IPS-18c (cell line): ENCODE measurements around the gene NSMCE1.

Experiments
- H3K4me3 ChIP-seq: 2 replicates; pipeline ENCODE4 v1.7.0; 2013; ENCODE audit warnings: low read depth, mild to moderate bottlenecking, low read length, moderate library complexity; ENCODE audit not compliant: insufficient read depth
- H3K9me3 ChIP-seq: one replicate; pipeline ENCODE4 v1.6.1; 2013; ENCODE audit warnings: mild to moderate bottlenecking, low read length, moderate library complexity; ENCODE audit not compliant: control insufficient read depth, insufficient read depth

NSMCE1 gene

GRCh38 chr16:27199235-27199586 is 69.4 kb downstream of the NSMCE1 start:
- Histone ChIP-seq H3K4me3 (no peak overlapping the region), H3K9me3 (no peaks in the 10 kb centered on the region)

- no peaks in the 10 kb centered on the region for H3K9me3 ChIP-seq
- H3K4me3 ChIP-seq, result no peak overlapping the region
These were observed 69.9 kb downstream of the NSMCE1 start for GRCh38 chr16:27198451-27199234.

- Histone ChIP-seq H3K9me3 (no peaks in the 10 kb centered on the region), H3K4me3 (no peak overlapping the region)
These were observed 71.6 kb downstream of the NSMCE1 start for GRCh38 chr16:27197004-27197403.

GRCh38 chr16:27195941-27196595 is 72.5 kb downstream of the NSMCE1 start:
- H3K9me3 ChIP-seq, result no peaks in the 10 kb centered on the region
- H3K4me3 ChIP-seq, result no peak overlapping the region

GRCh38 chr16:27195076-27195741 is 73.4 kb downstream of the NSMCE1 start:
- H3K4me3 ChIP-seq, result no peak overlapping the region
- H3K9me3 ChIP-seq, result no peaks in the 10 kb centered on the region

GRCh38 chr16:27193300-27193990 is 75.1 kb downstream of the NSMCE1 start:
- no peak overlapping the region for H3K4me3 ChIP-seq
- H3K9me3 ChIP-seq, result no peaks in the 10 kb centered on the region

- no peaks in the 10 kb centered on the region for H3K9me3 ChIP-seq
- no peak overlapping the region for H3K4me3 ChIP-seq
These were observed 77.1 kb downstream of the NSMCE1 start for GRCh38 chr16:27191352-27191924.

GRCh38 chr16:27190316-27190871 is 78.2 kb downstream of the NSMCE1 start:
- no peak overlapping the region for H3K4me3 ChIP-seq
- no peaks in the 10 kb centered on the region for H3K9me3 ChIP-seq

GRCh38 chr16:27189335-27189972 is 79.1 kb downstream of the NSMCE1 start:
- no peaks in the 10 kb centered on the region for H3K9me3 ChIP-seq
- no peak overlapping the region for H3K4me3 ChIP-seq

- no peak overlapping the region for H3K4me3 ChIP-seq
These were observed 79.9 kb downstream of the NSMCE1 start for GRCh38 chr16:27188633-27189032.

GRCh38 chr16:27185776-27186130 is 82.8 kb downstream of the NSMCE1 start:
- Histone ChIP-seq H3K4me3 (no peak overlapping the region), H3K9me3 (no peaks in the 10 kb centered on the region)

More at GRCh38 chr16:27188633-27189032, 79.9 kb downstream of the NSMCE1 start:
- H3K9me3 ChIP-seq, result no peaks in the 10 kb centered on the region

GRCh38 chr16:27182906-27183405 is 85.6 kb downstream of the NSMCE1 start:
- Histone ChIP-seq H3K4me3 (no peak overlapping the region), H3K9me3 (no peaks in the 10 kb centered on the region)

- Histone ChIP-seq H3K4me3 (no peak overlapping the region), H3K9me3 (no peaks in the 10 kb centered on the region)
These were observed 87.4 kb downstream of the NSMCE1 start for GRCh38 chr16:27181019-27181790.

GRCh38 chr16:27179500-27180072 is 89.0 kb downstream of the NSMCE1 start:
- H3K9me3 ChIP-seq, result no peaks in the 10 kb centered on the region
- H3K4me3 ChIP-seq, result no peak overlapping the region

- H3K4me3 ChIP-seq, result no peak overlapping the region
- H3K9me3 ChIP-seq, result no peaks in the 10 kb centered on the region
These were observed 91.4 kb downstream of the NSMCE1 start for GRCh38 chr16:27177031-27177774.
